Gastrocnemius medialis (tissue), 4 donors: Measurements from ENCODE around the gene MAVS. TPM values are rescaled to one million over a fixed set of nuclear protein-coding genes. Genes with fewer than 3 reads are reported as not detected.

Source experiments
- ATAC-seq, 2 donors: fragments of 150-250 bp; one replicate each; pipeline ENCODE4 v1.9.1; 2016
- DNase-seq, 2 donors: peaks; one replicate each; pipeline ENCODE4 v3.0.0-alpha.2; 2019
- H3K27ac ChIP-seq, 4 donors: fragments of 200-600 bp; sonication (generic); 1 replicate in 1 of 4; 2 replicates in 3 of 4; pipeline ENCODE4 v1.5.1; 2016 to 2018; ENCODE audit warnings: mild to moderate bottlenecking in 2 of 4, moderate library complexity in 1 of 4
- H3K27me3 ChIP-seq, 3 donors: fragments of 200-600 bp; sonication (generic) in 2 of 3; 1 replicate in 1 of 3; 2 replicates in 2 of 3; pipeline versions ENCODE4 v1.5.1 to v1.6.0; 2016 to 2019; ENCODE audit warnings: mild to moderate bottlenecking in 1 of 3, moderate library complexity in 1 of 3
- H3K36me3 ChIP-seq, 2 donors: fragments of 200-600 bp; sonication (generic) in 1 of 2; one replicate each; pipeline ENCODE4 v1.5.1; 2017 to 2018
- H3K4me1 ChIP-seq, 2 donors: fragments of 200-600 bp; sonication (generic) in 1 of 2; one replicate each; pipeline ENCODE4 v1.5.1; 2016 to 2017; ENCODE audit warnings: mild to moderate bottlenecking in 2 of 2
- H3K4me3 ChIP-seq, 4 donors: fragments of 200-600 bp; sonication (generic) in 3 of 4; 1 replicate in 1 of 4; 2 replicates in 3 of 4; pipeline ENCODE4 v1.5.1; 2016 to 2019; ENCODE audit warnings: mild to moderate bottlenecking in 2 of 4
- H3K9me3 ChIP-seq, 3 donors: fragments of 200-600 bp; sonication (generic) in 2 of 3; 1 replicate in 1 of 3; 2 replicates in 2 of 3; pipeline ENCODE4 v1.5.1; 2016 to 2019
- POLR2A ChIP-seq, 2 donors: fragments of 450-650 bp; IDR thresholded peaks; one replicate each; pipeline ENCODE4 v1.6.1; 2017; ENCODE audit warnings: antibody characterized with exemption in 2 of 2, mild to moderate bottlenecking in 2 of 2, moderate library complexity in 2 of 2
- in situ Hi-C, 4 donors: fragments of 200-750 bp; cut with MboI; loops; one replicate each; pipeline versions ENCODE4 v1.15.0 to v1.8.0; 2017; ENCODE audit warnings: low sequenced_read_pairs in 4 of 4
- intact Hi-C: fragments of 100-400 bp; cut with DNase I; formaldehyde crosslinking; loops from one replicate; pipeline ENCODE4 v1.15.1; 2023; ENCODE audit warnings: low total_unique reads
- microRNA counts, 2 donors: library from miRNA; unstranded; fragments of <30 nt; microRNA quantifications; one replicate each; lab custom pipeline; 2016
- microRNA-seq, 2 donors: library from miRNA; unstranded; fragments of <30 nt; microRNA quantifications; one replicate each; pipeline ENCODE4, GENCODE V29; 2016; ENCODE audit warnings: borderline replicate concordance in 2 of 2
- total RNA-seq, 4 donors: library from RNA; depleted of rRNA; stranded (reverse); fragments of >200 nt; gene quantifications; one replicate each; pipeline versions ENCODE4 v1.1.0 to v1.2.3, GENCODE V29; 2016
- TF ChIP-seq, protein P1 (sequence below), 5 experiments: fragments of 450-650 bp in 3 of 5; fragments of 200-600 bp in 2 of 5; sonication (generic) in 2 of 5; IDR thresholded peaks in 4 of 5; conservative IDR thresholded peaks in 1 of 5; 1 replicate in 4 of 5; 2 replicates in 1 of 5; pipeline ENCODE4 v1.5.1; 2016 to 2019; ENCODE audit warnings: antibody characterized with exemption in 5 of 5, mild to moderate bottlenecking in 3 of 5, moderate library complexity in 3 of 5

Gene MAVS
- total RNA-seq, 4 donors from 2014 or later = 37.9 to 64.5 (median 44.4) TPM

DNA sequence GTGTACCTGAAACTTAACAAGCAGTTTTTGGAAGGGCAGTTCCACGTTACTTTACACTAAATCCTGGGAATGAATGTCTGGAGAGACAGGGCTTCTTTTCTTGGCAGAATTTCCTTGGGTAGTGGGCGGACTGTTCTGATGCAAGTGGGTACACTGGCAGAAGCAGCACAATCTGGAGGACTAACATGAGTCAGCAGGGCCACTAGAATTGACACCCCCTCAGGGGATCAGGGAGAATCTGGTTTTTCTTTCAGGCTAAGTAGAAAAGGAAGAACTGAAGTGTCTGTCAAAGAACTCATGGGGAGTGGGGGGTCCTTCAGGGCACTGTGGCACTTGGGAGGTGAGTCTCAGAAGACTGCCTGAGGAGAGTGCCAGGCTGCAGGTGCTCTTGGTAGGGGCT is 77.2 kb downstream of the MAVS start:
- Histone ChIP-seq H3K27ac (no peak overlapping the region), H3K27me3 (no peaks in the 10 kb centered on the region), H3K4me3 (no peak overlapping the region), H3K36me3 (peaks cover 0 to 22% of the 10 kb centered on the region in 2 donors), H3K9me3 (no peaks in the 10 kb centered on the region), H3K4me1 (peaks cover 6 to 16% of the 10 kb centered on the region in 2 donors)
- TF ChIP-seq POLR2A (IDR thresholded peaks at IDR 0.05) = no peak
- TF ChIP-seq, protein P1, sequence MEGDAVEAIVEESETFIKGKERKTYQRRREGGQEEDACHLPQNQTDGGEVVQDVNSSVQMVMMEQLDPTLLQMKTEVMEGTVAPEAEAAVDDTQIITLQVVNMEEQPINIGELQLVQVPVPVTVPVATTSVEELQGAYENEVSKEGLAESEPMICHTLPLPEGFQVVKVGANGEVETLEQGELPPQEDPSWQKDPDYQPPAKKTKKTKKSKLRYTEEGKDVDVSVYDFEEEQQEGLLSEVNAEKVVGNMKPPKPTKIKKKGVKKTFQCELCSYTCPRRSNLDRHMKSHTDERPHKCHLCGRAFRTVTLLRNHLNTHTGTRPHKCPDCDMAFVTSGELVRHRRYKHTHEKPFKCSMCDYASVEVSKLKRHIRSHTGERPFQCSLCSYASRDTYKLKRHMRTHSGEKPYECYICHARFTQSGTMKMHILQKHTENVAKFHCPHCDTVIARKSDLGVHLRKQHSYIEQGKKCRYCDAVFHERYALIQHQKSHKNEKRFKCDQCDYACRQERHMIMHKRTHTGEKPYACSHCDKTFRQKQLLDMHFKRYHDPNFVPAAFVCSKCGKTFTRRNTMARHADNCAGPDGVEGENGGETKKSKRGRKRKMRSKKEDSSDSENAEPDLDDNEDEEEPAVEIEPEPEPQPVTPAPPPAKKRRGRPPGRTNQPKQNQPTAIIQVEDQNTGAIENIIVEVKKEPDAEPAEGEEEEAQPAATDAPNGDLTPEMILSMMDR (IDR thresholded peaks at IDR 0.05 in 4 of 5, conservative IDR thresholded peaks at IDR 0.05 in 1 of 5) = no peak
- in situ Hi-C loops = no loop called here
- DNase-seq (no peak), ATAC-seq (no peak)
- intact Hi-C loops = no loop called here

DNA sequence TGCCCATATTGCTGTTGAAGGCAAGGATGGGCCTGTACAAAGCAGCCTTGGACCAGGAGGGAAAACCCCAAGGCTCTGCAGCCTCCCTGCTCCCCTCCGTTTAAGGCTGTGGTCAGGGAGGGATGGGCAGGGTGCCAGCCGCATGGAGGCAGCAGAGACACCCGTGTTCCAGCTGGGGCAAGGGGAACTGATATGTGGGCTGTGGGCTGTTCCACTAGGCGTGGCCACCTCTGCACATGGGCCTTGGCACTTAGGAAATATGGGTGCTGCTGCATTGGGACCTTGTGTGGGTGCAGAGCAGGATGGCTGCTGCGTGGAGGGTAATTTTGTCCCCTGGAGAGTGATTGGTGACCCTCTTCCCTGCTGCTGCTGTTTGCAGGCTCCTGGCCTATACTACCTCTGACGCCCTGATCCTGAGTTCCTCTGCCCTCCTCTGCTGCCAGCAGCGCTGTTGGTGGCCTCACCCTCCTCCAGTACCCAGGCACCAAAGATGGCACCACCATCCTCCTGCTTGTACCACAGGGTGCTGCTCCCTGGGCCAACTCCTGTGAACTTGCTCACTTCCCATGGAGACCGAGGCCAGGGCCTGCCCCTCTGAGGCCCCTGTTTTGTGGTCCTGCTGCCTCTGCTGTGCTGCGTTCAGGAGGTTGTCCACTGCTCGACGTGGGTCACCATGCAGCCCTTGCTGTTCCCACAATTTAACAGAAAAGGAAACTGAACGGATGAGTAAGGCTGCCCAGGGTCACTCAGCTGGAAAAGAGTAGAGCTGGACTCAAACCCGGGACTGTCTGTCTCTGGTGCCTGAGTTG is 77.9 kb downstream of the MAVS start:
- Histone ChIP-seq H3K4me3 (no peak overlapping the region), H3K4me1 (peaks cover 6 to 16% of the 10 kb centered on the region in 2 donors), H3K27me3 (no peaks in the 10 kb centered on the region), H3K36me3 (peaks cover 0 to 20% of the 10 kb centered on the region in 2 donors), H3K27ac (no peak overlapping the region), H3K9me3 (no peaks in the 10 kb centered on the region)
- DNase-seq (no peak), ATAC-seq (no peak)
- in situ Hi-C loops = no loop called here
- intact Hi-C loops = no loop called here
- TF ChIP-seq, protein P1 (IDR thresholded peaks at IDR 0.05 in 4 of 5, conservative IDR thresholded peaks at IDR 0.05 in 1 of 5) = no peak
- no peak for TF ChIP-seq POLR2A (IDR thresholded peaks at IDR 0.05)

DNA sequence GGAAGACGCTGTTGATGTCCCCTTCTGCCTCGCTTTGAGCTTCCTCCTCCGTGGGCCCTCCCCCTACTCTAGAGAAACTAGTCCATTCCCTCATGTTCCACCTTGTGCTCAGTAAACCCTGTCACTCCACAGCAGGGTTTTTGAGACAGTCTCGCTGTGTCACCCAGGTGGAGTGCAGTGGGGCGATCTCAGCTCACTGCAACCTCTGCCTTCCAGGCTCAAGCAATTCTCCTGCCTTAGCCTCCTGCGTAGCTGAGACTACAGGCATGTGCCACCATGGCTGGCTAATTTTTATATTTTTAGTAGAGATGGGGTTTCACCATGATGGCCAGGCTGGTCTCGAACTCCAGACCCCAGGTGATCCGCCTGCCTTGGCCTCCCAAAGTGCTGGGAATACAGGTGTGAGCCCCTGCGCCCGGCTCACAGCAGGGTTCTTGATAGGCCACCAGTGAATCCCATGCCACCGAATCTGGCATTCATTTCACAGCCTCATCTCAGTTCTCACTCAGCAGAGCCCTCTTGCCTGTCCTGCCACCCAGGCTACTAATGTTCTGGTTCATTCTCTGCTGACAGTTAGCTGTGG is 78.6 kb downstream of the MAVS start:
- in situ Hi-C loops (no loop called here), intact Hi-C loops (no loop called here)
- no peaks in the 10 kb centered on the region for H3K9me3 ChIP-seq
- DNase-seq = no peak
- H3K4me1 ChIP-seq = peaks cover 6 to 16% of the 10 kb centered on the region in 2 donors
- no peak overlapping the region for H3K4me3 ChIP-seq
- no peaks in the 10 kb centered on the region for H3K27me3 ChIP-seq
- TF ChIP-seq POLR2A (IDR thresholded peaks at IDR 0.05) = no peak
- TF ChIP-seq, protein P1 (IDR thresholded peaks at IDR 0.05 in 4 of 5, conservative IDR thresholded peaks at IDR 0.05 in 1 of 5) = no peak
- no peak overlapping the region for H3K27ac ChIP-seq
- no peak for ATAC-seq
- peaks cover 0 to 18% of the 10 kb centered on the region in 2 donors for H3K36me3 ChIP-seq

MicroRNAs within 50 kb of the gene (microRNA counts, 767-probe panel; counts per million panel counts)
- microRNA hsa-miR-103a-3p (lab: Ali Mortazavi, UCI) = 356 to 448 counts per million in 2 donors

Small RNA genes within 50 kb of the gene (microRNA-seq; reads per million reads assigned to microRNA genes)
- gene MIR103A2 (0 reads per million in 2 donors), gene MIR103B2 (0 reads per million in 2 donors)

Other genes with a start within 250 kb of the MAVS start
- gene GFRA4, start 183.4 kb upstream of the MAVS start, total RNA-seq = not detected
- gene ADAM33, start 164.8 kb upstream of the MAVS start, total RNA-seq = 1 to 10 TPM; 2.6 to 6.4 (median 3.1) TPM
- gene SIGLEC1, start 134.2 kb upstream of the MAVS start, total RNA-seq = 1 to 10 TPM in 3 of 4 donors, under 1 TPM in 1; 0.61 to 3.0 (median 2.6) TPM
- gene HSPA12B, start 114.1 kb upstream of the MAVS start, total RNA-seq = 1 to 10 TPM; 3.7 to 8.5 (median 5.8) TPM
- gene ADISSP, start 79.1 kb upstream of the MAVS start, total RNA-seq = 10 to 100 TPM in 2 of 4 donors, 1 to 10 TPM in 2; 5.9 to 16.4 (median 9.6) TPM
- not detected for gene SPEF1, start 65.4 kb upstream of the MAVS start, total RNA-seq
- 100 to 1,000 TPM in 3 of 4 donors, 10 to 100 TPM in 1; 67.5 to 186 (median 143) TPM for gene CENPB, start 60.1 kb upstream of the MAVS start, total RNA-seq
- gene CDC25B, start 50.5 kb upstream of the MAVS start, total RNA-seq = 10 to 100 TPM in 2 of 4 donors, 1 to 10 TPM in 2; 2.3 to 17.3 (median 10.1) TPM
- 10 to 100 TPM; 11.6 to 20.9 (median 17.3) TPM for gene AP5S1, start 26.3 kb upstream of the MAVS start, total RNA-seq
- 10 to 100 TPM; 18.2 to 25.8 (median 23.5) TPM for gene PANK2, start 42.6 kb downstream of the MAVS start, total RNA-seq
- 1 to 10 TPM; 1.3 to 3.1 (median 2.1) TPM for gene RNF24, start 168.7 kb downstream of the MAVS start, total RNA-seq